ENCODE results near the gene GPX8. TPM values are rescaled to one million over a fixed set of nuclear protein-coding genes. Genes with fewer than 3 reads are reported as not detected.
A peak's percentile ranks its signal among the peaks of the same experiment; 100 is the strongest.

The GPX8 gene
- total RNA-seq, 2 experiments from 2014 or later, result not detected

DNA sequence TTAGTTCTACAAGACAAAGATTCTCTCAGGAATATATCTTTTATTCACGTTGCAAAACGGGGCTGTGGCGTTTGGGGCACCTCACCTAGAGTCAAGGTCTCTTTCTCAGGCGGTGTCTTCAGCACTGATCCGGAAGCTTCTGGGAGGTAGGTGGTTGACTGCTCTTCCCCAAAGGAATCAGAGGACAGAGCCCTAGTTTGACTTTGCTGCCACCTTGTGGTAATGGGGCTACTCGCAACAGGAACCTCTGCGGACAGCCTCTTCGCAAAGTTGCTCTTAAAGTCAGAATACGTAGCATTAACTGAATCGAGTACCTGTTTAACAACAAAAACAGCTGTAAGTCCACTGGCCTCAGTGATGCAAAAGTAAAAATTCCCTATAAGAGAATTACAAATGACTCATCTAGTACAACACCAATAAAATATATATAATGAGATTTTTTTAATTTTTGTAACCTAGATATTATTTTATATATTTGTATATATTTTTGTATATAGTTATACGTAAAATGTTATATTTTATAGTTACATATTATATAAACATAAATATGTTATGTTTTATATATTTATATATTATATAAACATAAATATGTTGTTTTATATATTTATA, 13.3 kb upstream of the GPX8 start:
- peak overlapping the region; percentile 38 for H3K4me3 Mint-ChIP-seq
- H3K4me1 Mint-ChIP-seq, result peaks cover 43% of the 10 kb centered on the region
- H3K9me3 Mint-ChIP-seq (ENCODE audit: low read depth), result no peaks in the 10 kb centered on the region
- peaks cover 2% of the 10 kb centered on the region for H3K36me3 Mint-ChIP-seq
- DNase-seq (peak; percentile 92), ATAC-seq (peak; percentile 91)
- CTCF ChIA-PET, result interaction anchor here (0.6 to 4.0 kb wide), 39 partner anchors 9 to 629 kb away, joined by 3 to 74 read pairs (median 5); partner anchors contain the start of genes GPX8, GZMA and SNX18
- H3K27ac Mint-ChIP-seq, result peak overlapping the region; percentile 75
- H3K27me3 Mint-ChIP-seq, result peaks cover 9% of the 10 kb centered on the region

DNA sequence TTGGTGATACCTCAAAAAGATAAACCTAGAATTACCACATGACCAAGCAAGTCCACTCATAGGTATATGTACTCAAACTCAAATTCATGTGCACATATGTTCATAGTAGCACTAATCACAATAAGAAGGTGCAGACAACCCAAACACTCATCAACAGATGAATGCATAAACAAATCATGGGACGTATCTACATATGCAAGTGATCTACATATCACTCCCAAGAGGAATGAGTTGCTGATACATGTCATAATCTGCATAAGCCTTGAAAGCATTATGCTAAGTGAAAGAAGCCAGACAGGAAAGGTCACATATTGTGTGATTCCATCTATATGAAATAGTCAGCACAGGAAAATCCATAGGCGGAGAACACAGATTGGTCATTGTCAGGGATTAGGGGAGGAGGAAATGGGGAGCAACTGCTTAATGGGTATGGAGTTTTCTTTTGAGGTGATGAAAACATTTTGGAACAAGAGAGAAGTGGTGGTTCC, 10.6 kb upstream of the GPX8 start:
- Mint-ChIP-seq H3K36me3 (peaks cover 2% of the 10 kb centered on the region), H3K27ac (no peak overlapping the region), H3K9me3 (ENCODE audit: low read depth) (no peaks in the 10 kb centered on the region), H3K27me3 (peaks cover 23% of the 10 kb centered on the region), H3K4me1 (peaks cover 21% of the 10 kb centered on the region), H3K4me3 (no peak overlapping the region)
- ATAC-seq (no peak), DNase-seq (no peak)
- CTCF ChIA-PET, result no interaction called here

DNA sequence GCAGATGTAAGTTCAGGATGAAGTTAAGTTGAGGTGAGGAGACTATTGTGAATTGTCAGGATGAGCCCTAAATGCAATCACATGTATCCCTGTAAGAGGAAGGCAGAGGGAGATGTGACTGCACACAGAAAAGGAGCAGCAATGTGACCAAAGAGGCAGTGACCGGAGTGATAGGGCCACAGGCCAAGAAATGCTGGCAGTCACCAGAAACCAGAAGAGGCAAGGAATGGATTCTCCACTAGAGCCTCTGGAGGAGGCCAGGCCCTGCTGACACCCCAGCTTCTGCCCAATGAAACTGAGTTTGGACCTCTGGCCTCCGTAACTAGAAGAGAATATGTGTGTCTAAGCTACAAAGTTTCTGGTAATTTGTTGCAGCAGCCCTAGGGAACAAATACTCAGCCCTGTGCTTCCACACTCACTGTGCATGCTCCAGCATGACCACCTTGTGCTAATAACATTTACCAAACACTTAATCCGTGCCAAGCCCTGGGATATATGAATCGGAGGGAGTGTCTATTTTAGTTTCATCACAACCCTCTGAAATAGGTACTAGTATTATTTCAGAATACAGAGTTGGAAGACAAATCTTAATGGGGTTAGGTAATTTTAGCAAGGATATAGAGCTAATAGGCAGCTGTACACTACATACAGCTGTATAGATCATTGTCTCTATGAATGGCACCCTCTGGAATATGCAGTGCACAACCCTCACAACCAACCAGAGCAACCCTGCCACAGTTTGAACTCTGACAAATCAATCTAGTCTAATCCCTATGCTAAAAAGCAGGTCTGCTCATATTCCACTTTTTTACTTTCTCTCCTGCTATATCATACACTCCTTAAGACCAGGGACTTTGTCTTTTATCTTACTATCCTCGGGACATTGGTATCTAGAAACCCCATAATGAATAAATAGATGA, 7.8 kb upstream of the GPX8 start:
- H3K9me3 Mint-ChIP-seq (ENCODE audit: low read depth), result no peaks in the 10 kb centered on the region

DNA sequence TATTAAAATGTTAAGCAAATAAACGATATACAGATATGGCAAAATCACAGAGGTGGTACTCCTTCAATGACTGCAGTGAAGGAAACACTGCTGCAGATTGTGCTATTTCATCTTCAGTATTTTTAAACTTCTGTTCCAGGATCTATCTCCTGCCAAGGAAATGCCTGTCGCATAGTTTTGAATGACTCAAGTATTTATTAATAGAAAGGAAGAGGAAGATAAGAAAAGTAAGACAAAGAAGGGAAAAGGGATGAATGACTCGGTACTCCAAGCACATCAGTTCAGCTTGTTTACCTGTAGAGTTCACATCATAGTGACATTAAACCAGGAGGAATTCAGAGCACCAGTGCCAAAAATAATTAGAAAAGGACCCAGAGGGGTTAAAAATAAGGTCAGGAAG, 5.1 kb upstream of the GPX8 start:
- H3K27ac Mint-ChIP-seq, result no peak overlapping the region
- H3K36me3 Mint-ChIP-seq, result no peaks in the 10 kb centered on the region
- DNase-seq (no peak), ATAC-seq (no peak)
- H3K4me1 Mint-ChIP-seq, result peaks cover 1% of the 10 kb centered on the region
- H3K4me3 Mint-ChIP-seq, result no peak overlapping the region
- no peaks in the 10 kb centered on the region for H3K9me3 Mint-ChIP-seq (ENCODE audit: low read depth)
- H3K27me3 Mint-ChIP-seq, result peaks cover 39% of the 10 kb centered on the region
- CTCF ChIA-PET, result interaction anchor here (2.0 kb wide), 1 partner anchor 248 kb away, joined by 6 read pairs; no protein-coding TSS in a partner anchor

More for the DNA sequence above, 7.8 kb upstream of the GPX8 start:
- no peak overlapping the region for H3K27ac Mint-ChIP-seq
- no peaks in the 10 kb centered on the region for H3K4me1 Mint-ChIP-seq
- ATAC-seq (no peak), DNase-seq (no peak)
- peaks cover 41% of the 10 kb centered on the region for H3K27me3 Mint-ChIP-seq
- no peaks in the 10 kb centered on the region for H3K36me3 Mint-ChIP-seq
- no peak overlapping the region for H3K4me3 Mint-ChIP-seq
- CTCF ChIA-PET, result interaction anchor here (0.6 to 2.1 kb wide), 8 partner anchors 9 to 284 kb away, joined by 3 to 12 read pairs (median 3); no protein-coding TSS in a partner anchor

DNA sequence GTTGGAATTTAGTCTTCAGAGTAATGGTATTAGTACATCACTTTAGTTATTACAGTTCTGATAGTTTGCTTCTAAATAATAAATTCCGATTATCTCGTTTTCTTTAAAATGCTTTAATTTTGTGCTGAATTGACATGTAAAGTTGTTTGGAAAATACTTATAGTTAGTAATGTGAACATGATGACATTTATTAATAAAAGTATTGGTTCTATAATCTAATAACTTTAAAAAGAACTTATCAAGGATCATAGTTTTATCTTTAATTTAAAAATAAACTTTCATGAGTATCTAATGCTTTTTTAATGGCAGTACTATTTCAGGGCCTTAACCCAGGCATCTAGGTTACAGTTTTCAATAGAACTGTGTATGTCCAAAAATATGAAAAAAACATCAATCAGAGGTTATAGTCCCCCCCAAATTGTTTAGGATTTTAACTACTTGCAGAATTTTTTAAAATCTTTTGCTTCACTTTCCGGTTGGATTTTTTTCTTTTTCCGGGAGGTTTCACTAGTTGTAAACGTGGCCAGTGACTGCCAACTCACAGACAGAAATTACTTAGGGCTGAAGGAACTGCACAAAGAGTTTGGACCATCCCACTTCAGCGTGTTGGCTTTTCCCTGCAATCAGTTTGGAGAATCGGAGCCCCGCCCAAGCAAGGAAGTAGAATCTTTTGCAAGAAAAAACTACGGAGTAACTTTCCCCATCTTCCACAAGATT, 680 bp downstream of the GPX8 start:
- H3K36me3 Mint-ChIP-seq, result no peaks in the 10 kb centered on the region
- H3K4me3 Mint-ChIP-seq, result no peak overlapping the region
- no peaks in the 10 kb centered on the region for H3K9me3 Mint-ChIP-seq (ENCODE audit: low read depth)
- CTCF ChIA-PET, result interaction anchor here (0.9 to 3.4 kb wide), 26 partner anchors 8 to 644 kb away, joined by 3 to 143 read pairs (median 5); partner anchors contain the start of genes CCNO, CDC20B and SNX18
- no peak overlapping the region for H3K27ac Mint-ChIP-seq
- peaks cover 4% of the 10 kb centered on the region for H3K4me1 Mint-ChIP-seq
- peaks cover 46% of the 10 kb centered on the region for H3K27me3 Mint-ChIP-seq
- DNase-seq, result no peak
- no peak for ATAC-seq

DNA sequence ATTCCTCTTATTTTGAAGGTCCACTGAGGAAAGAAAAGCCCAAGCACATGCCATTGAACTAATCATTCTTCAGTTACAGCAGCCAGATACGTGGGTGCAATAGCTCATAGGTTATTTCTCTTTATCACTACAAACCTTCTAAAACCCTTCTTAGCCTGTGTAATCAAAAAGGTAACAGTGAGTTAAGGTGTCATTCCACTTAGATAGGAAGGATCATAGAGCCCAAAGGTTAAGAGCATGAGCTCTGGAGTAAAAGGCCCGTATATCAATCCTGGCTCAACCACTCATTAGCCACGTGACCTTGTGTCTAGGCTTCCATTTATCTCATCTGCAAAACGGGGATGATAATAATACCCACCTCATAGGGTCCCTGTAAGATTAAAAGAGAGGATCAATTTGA, 2.7 kb downstream of the GPX8 start:
- no peak overlapping the region for H3K4me3 Mint-ChIP-seq
- no peaks in the 10 kb centered on the region for H3K9me3 Mint-ChIP-seq (ENCODE audit: low read depth)
- H3K27ac Mint-ChIP-seq, result no peak overlapping the region
- H3K4me1 Mint-ChIP-seq, result peaks cover 4% of the 10 kb centered on the region
- H3K36me3 Mint-ChIP-seq, result no peaks in the 10 kb centered on the region
- ATAC-seq (no peak), DNase-seq (no peak)
- H3K27me3 Mint-ChIP-seq, result peaks cover 56% of the 10 kb centered on the region
- CTCF ChIA-PET, result interaction anchor here (2.0 to 3.4 kb wide), 3 partner anchors 9 to 257 kb away, joined by 13 read pairs; no protein-coding TSS in a partner anchor

DNA sequence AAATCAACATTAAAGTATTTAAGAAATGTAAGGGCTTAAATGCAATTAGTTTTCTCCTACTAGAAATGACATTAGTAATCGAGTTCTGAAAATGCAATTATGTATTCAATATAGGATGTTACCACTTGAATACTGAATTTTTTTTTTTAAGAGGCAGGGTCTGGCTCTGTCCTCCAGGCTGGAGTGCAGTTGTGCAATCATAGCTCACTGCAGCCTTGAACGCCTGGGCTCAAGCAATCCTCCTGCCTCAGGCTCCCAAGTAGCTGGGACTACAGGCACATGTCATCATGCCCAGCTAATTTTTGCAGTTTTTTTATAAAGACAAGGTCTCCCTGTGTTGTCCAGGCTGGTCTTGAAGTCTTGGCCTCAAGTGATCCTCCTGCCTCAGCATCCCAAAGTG, 11.5 kb downstream of the GPX8 start:
- Mint-ChIP-seq H3K27ac (no peak overlapping the region), H3K27me3 (peaks cover 73% of the 10 kb centered on the region), H3K4me3 (no peak overlapping the region), H3K4me1 (peaks cover 24% of the 10 kb centered on the region), H3K9me3 (ENCODE audit: low read depth) (no peaks in the 10 kb centered on the region), H3K36me3 (no peaks in the 10 kb centered on the region)
- DNase-seq, result no peak
- CTCF ChIA-PET, result interaction anchor here (0.8 to 7.4 kb wide), 15 partner anchors 10 to 765 kb away, joined by 3 to 73 read pairs (median 5); partner anchors contain the start of genes CCNO, GPX8 and MCIDAS
- ATAC-seq, result no peak

DNA sequence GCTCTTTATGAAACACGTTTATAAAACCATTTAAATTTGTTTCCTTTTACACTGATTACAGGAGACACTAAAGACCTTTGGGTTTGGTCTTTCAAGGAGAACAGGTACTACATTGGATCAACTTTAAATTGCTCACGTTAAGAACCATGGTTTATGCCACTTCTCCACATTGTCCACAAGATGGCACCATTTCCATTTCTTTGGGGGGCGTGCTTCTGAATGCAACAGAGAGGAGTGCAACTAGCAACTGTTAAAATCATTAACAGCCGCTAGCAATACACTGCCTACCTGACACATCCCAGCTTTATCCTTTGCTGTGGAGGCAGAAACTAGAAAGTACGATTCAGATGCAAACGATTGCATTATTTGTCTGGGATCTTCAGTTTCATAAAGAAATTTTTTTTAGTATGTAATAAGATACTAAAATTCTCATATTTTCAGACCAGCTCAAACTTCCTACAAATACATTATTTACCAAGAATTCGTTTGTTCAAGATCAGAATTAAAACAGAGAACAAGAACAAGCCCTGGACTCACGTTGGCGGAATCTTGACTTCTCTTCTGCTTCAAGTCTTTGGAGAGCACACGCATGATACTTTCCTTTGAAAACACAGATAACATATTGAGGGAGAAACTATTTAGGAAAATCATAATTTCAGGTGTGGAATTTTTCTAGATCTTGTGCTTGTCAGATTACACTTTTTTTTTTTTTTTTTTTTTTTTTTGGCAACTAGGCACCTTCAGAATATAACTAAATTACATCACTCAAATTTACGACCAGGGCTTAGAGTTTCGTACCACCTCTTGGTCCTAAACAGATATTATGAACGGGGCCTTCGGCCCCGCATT, 12.3 kb downstream of the GPX8 start:
- Mint-ChIP-seq H3K4me3 (peak overlapping the region; percentile 81), H3K27me3 (peaks cover 75% of the 10 kb centered on the region), H3K27ac (no peak overlapping the region), H3K4me1 (peaks cover 30% of the 10 kb centered on the region), H3K9me3 (ENCODE audit: low read depth) (no peaks in the 10 kb centered on the region), H3K36me3 (no peaks in the 10 kb centered on the region)
- ATAC-seq, result peak; percentile 53
- DNase-seq, result peak; percentile 80
- CTCF ChIA-PET, result interaction anchor here (0.6 to 7.4 kb wide), 27 partner anchors 9 to 800 kb away, joined by 3 to 73 read pairs (median 4); partner anchors contain the start of genes CCNO, GPX8 and MCIDAS

DNA sequence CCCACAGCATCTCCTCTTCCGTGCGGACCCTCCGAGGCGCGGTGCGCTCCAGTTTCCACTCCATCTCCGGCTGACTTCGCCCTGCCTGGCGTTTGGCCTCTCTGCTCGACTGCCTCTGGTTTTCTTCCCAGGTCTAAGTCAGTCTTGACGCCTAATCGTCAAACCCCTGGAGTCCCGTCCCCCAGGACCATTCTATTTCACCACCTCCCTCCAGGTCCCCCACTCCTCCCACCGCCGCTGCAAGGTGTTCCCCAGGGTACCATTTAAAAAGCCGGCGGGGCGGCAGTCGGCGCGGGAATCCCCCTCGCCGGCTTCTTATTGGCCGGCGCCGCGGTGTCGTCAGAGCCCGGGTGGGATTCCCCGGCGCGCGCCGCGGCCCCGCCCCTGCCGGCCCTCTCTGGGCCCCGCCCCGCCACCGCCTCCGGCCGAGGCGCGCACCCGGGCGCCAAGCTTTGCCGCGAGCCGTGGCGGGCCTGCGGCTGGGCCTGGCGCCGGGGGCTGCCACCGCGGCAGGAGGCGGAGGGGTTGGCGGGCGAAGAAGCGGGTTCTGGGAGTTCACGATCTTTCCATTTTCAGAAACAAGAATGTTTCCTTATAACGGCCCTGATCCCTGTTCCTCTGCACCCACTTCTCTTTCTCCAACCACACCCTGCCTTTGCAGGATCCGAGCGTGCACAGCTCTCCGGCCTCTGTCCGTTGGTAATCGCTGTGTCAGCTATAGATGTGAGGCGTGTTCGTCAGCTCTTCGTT, 13.1 kb downstream of the GPX8 start, which contains the start of gene CDC20B:
TSS of gene CDC20B (minus strand) at position 241 of the 750 bp plus-strand sequence. CDS start at position 64, 177 bp downstream.
- DNase-seq, result peak; percentile 76
- Mint-ChIP-seq H3K4me3 (peak within 1 kb of the TSS; percentile 81), H3K9me3 (ENCODE audit: low read depth) (no peaks in the 10 kb centered on the region), H3K36me3 (no peaks in the 10 kb centered on the region), H3K4me1 (peaks cover 33% of the 10 kb centered on the region), H3K27ac (peak within 1 kb of the TSS; percentile 63), H3K27me3 (peaks cover 73% of the 10 kb centered on the region)
- peak; percentile 90 for ATAC-seq
- CTCF ChIA-PET, result interaction anchor here (0.7 to 7.4 kb wide), 21 partner anchors 9 to 763 kb away, joined by 3 to 73 read pairs (median 4); partner anchors contain the start of genes CCNO, GPX8 and MCIDAS

DNA sequence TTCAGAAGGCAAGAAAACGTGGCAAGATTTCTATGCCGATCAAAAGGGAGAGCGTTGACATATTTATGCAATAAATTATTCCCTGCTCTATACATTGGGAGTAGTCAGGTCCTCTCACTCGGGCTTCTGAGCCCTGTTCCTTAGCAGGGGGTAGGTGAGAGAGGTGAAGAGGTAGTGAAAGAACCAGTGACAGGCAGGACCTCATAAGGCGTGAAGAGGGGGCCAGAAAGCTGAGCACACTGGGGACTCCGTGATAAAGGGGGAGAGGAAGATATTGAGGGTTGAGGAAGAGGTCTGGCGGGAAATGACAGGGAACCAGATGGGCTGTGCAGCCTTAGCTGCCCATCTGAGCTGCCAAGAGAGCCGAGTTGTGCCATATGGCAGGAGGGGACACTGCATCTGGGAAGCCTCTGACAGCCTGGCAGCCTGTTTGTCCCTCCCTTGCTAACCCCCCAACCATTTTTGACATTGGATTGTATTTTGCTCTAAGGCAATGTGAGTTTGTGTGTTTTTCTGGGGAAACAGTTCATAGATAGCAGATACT, 13.8 kb downstream of the GPX8 start:
- H3K4me1 Mint-ChIP-seq, result peaks cover 33% of the 10 kb centered on the region
- CTCF ChIA-PET, result interaction anchor here (0.7 to 7.4 kb wide), 8 partner anchors 13 to 133 kb away, joined by 3 to 73 read pairs (median 4); partner anchors contain the start of genes CCNO, GPX8 and MCIDAS

DNA sequence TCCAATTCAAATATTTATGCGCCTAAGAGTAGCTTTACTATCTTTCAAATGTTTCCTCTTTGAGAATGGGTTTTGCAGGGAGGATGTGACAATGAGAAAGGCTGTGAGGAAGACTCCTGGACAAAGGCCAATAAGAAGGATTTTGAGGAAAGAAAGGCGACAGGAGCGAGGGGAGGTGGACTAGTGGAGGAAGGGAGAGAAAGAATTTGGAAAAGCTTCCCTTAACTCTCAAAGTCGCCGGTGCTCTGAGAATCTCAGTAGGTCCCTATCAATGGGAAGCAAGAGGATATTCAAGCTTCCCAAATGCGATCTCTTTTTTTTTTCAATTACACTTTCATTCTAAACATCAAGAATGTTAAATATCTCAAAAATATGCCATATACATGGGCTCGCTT, 15.8 kb downstream of the GPX8 start:
- Mint-ChIP-seq H3K4me3 (peak overlapping the region; percentile 54), H3K9me3 (ENCODE audit: low read depth) (no peaks in the 10 kb centered on the region), H3K27me3 (peaks cover 74% of the 10 kb centered on the region), H3K4me1 (peaks cover 33% of the 10 kb centered on the region), H3K27ac (no peak overlapping the region), H3K36me3 (no peaks in the 10 kb centered on the region)
- no peak for ATAC-seq
- CTCF ChIA-PET, result interaction anchor here (1.1 to 7.4 kb wide), 7 partner anchors 12 to 516 kb away, joined by 3 to 73 read pairs (median 4); partner anchors contain the start of gene CCNO
- DNase-seq, result no peak

More for the DNA sequence above, 13.8 kb downstream of the GPX8 start:
- Mint-ChIP-seq H3K9me3 (ENCODE audit: low read depth) (no peaks in the 10 kb centered on the region), H3K4me3 (peak overlapping the region; percentile 69), H3K36me3 (no peaks in the 10 kb centered on the region), H3K27ac (peak overlapping the region; percentile 63), H3K27me3 (peaks cover 72% of the 10 kb centered on the region)
- DNase-seq, result no peak
- no peak for ATAC-seq
